GM21381 (cell line): ENCODE data around the gene KCNQ1.

Experiments
- ATAC-seq: cut with Tn5 transposase; IDR thresholded peaks from one replicate; pipeline ENCODE4 v1.9.1; 2021; ENCODE audit warnings: mild to moderate bottlenecking, moderate library complexity; ENCODE audit not compliant: unreplicated experiment

Gene KCNQ1

DNA sequence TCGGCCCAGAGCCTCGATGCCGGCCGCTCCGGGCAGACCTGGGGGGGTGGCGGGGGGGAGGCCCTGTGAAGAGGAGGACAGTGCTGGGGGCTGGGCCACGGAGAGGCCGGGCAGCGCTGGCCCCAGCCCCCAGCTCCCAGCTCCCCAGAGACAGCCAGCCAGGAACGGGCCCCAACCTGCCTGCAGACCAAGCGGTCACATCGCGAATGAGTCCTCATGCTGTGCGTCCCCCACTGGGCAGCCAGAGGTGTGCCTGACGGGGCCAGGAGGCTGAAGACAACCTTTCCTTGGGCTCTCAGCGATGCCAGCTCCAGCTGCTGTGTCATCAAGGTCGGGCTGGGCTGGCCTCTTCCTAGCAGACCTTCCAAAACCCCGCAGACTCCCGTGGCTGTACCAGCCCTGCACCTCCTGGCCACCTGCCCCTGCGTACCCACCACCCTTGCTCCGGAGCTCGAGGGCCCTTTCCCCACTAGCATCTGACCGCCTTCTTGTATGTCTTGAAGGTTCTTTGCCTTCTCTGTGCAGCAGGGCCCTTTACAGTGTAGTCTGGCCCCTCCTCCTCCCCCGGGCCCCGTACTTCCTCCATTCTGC is 352.4 kb downstream of the KCNQ1 start:
- no peak for ATAC-seq

DNA sequence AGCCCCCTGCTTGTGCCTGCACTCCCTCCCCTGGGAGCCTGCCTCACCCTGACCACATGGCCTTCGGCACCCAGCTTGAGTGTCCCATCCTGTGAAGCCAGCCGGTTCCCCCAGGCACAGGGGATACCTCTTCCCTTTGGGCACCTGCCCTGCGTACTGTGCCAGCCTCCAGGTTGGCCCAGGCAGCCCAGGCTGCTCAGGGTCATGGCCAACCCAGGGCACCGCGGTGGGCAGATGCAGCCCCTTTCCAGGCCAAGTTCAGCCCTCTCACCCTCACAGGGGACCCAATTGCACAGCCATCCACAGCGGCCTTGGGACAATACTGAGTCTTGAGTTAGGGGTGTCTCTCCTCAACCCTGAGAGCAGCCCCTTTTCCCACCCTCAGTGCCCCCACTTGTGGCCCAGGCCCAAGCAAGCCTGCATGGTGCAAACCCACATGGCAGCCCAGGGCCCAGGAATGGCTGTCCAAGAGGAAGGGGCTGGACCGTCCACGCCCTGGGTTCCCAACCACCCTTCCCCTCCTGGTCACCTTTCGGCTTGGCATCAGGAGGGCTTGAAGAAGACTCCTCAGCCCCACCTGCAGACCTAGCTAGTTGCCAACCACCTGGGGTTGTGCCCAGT is 353.0 kb downstream of the KCNQ1 start:
- ATAC-seq, result no peak

DNA sequence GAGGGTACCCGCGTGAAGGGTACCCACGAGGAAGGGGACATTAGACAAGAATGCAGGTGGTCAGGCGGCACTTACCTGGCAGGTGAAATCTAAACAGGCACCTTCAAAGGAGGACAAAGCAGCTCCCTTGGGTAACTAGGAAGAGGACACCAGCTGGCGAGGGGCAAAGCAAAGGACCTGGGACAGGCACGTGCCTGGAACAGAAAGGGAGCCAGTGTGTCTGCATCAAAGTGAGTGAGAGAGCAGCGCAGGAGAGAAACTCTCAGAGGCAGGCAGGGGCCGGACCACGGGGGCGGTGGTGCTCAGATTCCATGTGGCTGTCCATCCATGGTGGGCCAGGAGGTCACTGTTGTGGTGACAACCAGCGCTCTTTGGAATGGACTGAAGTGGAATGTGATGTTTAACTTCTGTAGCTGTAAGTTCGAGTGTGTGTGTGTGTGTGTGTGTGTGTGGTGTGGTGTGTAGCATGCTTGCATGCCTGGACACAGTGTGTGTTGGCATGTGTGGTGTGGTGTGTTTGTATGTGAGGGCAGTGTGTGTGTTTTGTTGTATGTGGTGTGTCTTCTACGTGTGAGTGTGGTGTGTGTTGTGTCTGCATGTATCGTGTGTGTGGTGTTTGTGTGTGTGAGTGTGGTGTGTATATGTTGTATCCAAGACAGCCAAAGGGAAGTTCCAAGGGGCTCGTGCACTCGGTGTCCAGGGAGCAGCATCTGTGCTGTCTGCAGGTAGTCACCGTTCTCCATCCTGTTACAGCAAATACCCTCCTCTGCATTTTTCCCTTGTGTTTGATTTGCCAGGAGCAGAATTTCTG is 354.3 kb downstream of the KCNQ1 start:
- ATAC-seq, result no peak

DNA sequence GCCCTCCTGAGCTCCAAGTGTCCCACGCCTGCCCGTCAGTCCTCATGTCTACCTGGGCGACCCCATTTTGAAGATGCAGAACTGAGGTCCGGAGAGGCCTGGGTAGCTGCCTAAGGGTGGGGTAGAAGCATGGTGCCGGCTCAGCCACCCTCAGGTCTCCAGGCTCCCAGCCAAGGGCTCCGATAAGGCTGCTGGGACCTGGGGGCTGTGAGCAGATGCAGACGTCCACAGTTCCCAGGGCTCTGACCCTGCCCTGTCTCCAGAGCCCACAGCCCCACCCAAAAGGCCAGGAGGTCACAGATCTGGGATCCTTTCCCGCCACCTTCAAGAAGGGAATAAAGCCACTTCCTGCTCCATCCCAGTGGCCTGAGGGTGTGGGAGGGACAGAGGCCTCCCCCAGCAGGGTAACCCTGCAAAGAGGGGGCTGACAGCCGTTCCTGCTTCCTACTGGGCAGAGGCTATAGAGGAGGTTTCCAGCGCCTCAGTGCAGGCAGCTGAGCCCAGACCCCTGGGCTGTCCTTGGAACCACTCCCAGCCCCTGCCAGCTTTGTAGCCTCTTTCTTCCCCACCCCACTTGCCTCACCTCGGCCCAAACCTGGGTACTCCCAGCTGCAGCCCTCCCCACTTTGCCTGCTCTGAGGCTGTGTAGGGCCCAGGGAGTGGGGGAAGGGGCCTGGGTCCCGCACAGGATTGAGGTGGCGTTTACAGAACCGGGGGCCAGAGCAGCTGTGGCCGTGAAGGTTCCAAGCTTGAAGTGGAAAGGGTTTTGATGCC is 355.3 kb downstream of the KCNQ1 start:
- ATAC-seq, result no peak

DNA sequence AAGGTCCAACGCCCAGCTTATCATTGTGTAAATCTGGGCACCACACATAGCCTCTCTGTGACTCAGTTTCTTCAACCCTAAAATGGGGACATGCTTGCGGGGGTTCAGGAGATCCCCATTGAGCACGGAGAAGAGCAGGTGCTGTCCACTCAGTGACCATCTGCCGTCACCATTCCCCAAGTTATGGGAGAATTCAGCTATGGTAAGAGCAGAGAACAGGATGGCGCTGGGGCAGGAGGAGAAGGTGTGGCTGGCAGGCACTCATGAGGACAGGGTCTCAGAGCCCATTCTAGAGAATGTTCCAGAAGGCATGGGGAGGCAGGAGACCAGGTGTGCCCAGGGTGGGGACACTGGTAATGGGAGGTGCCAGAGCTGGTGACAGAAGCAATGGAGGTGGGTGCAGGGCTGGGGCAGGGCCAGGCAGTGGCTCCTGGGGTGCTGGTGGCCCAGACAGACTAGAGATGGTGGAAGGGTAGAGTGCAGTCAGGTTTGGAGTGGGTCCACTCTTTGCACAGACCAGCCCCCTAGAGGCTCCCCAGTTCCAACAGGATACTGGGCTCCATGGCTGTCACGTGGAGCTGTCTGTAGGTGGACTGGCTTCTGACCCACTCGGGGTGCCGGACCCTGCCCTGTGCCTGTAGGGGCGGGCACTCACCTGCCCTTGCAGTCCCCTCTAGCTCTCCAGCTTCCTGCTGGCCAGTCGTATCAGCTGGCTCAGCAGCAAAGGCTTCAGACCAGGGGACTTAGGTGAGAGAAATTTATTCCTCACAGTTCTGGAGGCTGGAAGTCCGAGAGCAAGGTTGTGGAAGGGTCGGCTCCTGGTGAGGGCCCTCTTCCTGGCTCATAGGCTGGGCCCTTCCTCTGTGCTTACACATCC is 356.1 kb downstream of the KCNQ1 start:
- ATAC-seq, result no peak

DNA sequence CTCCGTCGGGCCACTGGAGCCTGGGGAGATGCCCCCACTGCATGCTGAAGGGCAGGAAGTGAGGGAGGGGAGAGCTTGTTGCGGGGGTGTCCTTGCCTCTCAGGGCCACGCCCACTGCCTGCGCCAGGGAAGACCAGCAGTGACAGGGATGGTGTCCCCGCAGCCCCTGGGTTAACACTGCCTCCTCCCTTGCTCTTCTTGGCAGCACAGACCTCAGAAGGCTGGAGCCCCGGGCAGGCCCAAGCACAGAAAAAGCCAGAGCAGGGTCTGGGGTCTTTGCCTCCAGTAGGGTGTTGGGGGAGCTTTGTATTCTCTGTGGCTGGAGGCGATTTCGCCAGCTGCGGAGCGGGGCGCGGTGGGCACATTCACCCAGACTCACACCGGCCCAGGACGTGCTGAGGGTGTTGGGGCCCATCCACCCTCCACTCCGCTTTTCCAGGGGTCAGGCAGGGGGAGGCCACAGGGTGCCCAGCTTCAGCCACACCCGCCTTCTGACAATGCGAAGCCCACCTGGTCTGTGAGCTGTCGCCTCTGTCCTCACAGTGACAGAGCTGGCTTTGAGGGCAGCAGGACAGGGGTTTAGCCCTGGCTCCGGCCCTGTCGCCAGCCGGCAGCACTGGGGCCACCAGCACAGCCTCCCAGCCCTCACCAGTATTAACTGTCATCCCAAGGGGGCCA is 357.0 kb downstream of the KCNQ1 start:
- ATAC-seq, result no peak

DNA sequence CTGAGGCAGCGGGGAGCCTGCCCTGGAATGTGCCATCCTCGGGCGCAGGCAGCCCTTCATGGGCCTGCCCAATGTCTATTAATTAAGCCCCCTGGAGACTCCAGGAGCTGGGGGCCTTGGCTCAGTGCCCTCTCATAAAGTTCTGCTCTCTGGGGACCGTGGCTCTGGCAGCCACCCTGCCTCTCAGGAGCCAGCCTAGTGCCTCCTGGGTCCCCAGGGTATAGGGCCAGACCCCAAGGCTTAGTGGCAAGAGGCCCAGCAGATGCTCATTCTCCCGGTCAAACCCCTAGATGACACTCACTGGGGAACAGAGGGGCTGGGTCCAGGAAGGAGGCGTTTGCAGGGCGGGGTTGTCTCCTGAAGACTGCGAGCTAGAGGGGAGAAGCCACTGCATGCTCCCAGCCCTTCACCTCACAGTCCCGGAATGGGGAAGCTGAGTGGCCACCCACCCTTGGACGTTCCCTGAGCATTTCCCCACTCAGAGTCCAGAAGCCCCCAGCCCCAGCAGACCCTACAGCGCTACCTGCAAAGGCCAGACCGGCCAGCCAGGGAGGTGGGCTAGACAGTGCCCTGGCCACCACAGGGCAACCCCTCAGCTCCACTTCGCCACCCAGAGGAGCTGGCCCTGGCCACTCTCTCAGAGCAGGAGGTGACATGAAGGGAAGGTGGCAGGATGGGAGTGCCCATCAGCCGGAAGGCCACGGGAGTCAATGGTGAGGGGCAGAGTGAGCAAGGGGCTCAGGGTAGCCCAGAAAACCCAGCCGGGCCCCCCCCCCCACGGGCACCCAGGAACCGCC is 357.8 kb downstream of the KCNQ1 start:
- ATAC-seq, result no peak

DNA sequence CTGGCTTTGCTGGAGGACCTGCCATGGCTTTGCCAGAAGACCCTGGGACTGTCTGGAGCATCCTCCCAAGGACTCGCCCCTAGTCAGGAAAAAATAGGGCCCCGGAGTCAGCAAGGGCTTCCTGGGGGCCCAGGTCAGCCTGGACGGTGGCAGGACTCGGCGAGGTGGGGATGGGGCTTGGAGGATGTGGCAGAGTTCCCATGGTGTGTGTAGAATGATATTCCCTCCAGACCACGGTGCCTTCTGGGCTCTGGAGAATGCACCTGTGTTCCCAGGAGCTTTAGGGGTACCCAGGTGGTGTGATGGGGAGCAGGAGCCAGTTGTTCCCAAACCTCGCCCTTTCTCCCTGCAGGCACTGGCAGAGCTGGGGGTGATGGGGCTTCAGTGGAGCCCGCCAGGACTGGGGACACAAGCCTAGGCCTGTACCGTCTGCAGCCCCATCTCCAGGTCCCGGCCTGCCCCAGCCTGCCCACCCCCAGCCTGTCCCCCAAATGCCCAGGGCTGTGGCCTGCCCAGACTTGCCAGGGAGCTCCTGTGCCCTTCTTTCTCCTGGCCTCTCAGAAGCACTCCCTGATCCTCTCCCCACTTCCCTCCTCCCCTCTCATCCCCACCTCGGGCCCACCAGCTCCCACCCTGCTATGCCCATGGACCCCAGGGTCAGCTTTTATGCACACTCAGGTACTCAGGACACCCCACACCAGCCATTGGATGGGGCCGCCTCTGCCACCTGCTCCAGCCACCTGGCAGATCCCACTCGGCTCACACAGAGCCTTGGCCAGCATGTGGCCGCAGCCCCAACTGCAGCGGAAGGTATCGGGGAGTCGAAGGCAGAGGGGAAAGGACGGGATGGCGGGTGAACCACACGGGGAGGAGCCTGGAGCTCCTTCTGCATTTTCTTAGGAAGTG is 358.6 kb downstream of the KCNQ1 start:
- no peak for ATAC-seq

DNA sequence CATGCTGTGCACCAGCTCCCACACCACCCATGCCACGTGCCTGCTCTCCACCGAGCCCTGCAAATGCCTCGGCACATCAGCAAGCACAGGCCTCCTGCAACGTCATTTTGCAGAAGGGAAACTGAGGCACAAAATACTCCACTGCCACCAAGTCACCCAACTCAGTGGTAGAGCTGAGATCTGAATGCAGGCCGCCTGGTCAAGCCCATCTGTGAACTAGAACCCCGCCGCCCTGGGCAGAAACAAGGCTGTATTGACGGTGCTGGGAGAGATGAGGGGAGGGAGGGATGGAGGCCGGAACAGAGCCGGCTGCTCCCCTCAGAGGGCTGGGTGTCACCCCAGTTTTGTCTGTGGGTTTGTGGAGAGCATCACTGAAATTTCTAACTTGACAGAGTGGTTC is 359.4 kb downstream of the KCNQ1 start:
- no peak for ATAC-seq

DNA sequence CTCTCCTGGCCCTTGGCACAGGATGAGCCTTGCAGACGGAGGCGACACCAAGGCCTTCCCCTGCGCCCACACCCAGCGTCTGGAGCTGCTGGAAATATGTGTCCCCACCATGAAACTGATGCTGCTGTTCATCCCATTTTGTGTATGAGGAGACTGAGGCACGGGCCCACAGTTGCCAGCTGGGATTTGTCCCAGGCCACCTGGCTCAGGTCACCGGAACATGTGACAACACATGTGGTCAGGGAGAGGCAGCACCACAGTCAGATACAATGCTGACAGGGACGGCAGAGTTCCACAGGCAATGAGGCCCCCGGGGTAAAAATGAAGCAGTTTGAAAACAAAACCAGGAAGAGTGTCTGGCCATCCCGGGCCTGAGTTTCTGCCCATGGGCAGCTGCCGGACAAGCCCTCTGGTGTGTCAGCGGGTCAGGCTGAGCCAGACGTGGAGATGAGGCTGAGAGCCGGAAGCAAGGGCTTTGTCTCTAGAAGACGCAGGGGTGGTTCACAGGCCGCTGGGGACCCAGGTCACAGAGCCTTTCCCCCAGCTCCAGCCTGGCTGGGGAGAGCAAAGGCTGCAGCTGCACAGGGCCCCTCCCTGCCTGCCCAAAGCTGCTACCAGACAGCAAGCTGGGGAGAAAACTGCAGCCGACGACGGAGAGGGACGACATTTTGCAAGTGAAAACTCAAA is 360.0 kb downstream of the KCNQ1 start:
- no peak for ATAC-seq

DNA sequence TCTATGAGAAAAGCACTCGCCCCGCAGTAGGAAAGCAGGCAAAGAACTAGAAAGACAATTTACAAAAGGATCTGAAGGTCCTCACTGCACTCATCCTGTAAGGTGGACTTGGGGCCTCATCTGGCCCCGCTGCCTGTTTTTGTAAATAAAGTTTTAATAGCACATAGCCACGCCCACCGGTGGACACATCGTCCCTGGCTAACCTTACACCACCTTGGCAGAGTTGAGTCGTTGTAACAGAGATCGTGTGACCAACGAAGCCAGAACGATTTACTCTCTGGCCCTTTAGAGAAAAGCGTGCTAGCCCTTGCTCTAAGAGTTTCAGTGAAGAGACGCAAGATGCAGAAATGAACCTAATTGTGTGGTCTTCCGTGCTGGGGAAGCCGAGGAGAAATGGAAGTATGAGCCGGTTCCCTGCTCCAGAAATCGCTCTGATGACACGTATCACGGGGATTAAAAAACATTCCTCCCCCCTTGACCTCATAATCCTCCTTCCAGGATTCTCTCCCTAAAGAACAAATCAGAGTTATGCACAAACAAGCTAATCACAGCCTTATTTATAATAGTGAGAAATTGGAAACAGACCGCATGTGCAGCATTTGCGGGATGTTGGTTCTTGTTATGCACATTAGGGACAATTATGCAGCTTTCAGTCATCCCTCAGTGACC is 360.7 kb downstream of the KCNQ1 start:
- no peak for ATAC-seq

DNA sequence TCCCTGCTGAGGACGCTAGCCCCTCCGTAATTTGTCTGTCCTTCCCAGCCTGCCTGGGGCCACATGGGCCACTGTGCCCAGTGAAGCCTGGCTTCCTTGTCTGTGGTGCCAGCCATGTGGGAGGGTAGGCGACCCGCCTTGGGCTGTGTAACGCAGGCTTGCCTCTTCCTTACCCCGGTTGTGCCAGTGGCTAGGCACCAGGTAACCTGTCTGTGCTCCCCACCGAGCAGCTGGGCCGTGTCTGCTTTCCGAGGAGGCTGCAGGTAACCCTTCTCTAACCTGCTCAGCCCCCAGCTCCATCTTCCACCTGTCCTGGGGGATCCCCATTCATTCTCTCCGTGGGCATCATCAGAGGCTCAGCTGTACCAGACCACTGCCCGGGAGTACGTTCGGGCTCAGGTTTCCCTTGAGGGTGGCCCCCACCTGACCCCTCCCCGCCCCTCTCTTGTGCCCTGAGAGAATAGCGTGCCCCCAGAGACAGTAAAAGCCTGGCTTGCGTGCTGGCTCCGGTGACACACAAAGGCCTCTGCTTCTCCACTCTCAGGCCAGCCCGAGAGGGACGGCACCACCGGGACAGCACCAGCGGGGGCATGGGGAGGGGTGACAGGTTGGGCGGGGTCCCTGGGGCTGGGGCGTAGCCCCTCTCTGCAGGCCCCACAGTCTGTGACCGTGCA is 361.7 kb downstream of the KCNQ1 start:
- ATAC-seq, result no peak

DNA sequence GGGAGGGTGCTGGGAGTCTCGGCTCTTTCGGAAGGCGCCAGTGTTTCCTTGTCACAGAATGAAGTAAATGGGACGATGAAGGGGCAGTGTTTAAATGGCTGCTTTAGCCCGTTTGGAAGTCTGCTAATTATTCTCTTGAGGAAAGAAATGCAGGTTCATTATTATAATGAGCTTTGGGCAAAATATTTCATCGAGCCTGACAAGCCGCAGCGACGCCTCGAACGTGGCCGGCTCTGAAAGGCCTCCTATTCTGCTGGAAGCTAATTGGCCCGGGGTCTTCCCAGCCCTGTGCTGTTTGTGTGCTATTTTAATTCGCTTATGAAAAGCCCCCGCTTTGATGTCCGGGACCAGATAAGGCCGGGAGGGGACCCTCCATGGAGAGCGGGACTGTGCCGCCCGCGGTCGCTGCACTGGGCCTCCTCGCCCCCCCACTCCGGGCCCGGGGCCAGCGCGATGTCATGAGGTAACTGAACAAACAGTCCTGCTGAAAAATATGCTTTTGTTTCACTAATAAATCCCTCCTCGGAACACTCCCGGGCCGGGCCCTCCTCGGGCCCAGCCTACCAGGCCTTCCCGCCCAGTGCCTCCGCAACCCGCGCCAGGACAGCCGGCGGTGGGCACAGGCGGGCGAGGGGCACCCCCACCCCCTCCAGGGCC is 362.3 kb downstream of the KCNQ1 start:
- ATAC-seq, result no peak

DNA sequence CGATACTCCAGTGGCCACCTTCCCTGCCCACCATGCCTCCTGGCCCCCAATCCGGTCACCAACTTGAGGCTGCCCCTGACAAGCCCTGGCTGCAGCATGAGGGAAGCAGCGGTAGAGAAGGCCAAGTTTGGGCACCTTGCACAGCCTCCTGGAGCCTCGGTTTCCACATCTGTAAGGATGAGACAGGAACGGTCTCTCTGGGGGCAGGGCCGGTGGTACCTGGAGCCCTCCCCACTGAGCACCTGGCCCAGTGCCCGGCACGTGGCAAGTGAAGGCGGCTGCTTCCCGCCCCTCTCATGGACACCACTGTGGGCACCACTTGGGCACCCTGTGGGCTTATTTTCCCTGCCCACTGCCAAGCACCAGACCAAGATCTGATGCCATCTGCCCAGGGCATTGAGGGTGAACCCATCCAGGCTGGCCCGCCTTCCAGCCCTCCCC is 363.0 kb downstream of the KCNQ1 start:
- no peak for ATAC-seq

DNA sequence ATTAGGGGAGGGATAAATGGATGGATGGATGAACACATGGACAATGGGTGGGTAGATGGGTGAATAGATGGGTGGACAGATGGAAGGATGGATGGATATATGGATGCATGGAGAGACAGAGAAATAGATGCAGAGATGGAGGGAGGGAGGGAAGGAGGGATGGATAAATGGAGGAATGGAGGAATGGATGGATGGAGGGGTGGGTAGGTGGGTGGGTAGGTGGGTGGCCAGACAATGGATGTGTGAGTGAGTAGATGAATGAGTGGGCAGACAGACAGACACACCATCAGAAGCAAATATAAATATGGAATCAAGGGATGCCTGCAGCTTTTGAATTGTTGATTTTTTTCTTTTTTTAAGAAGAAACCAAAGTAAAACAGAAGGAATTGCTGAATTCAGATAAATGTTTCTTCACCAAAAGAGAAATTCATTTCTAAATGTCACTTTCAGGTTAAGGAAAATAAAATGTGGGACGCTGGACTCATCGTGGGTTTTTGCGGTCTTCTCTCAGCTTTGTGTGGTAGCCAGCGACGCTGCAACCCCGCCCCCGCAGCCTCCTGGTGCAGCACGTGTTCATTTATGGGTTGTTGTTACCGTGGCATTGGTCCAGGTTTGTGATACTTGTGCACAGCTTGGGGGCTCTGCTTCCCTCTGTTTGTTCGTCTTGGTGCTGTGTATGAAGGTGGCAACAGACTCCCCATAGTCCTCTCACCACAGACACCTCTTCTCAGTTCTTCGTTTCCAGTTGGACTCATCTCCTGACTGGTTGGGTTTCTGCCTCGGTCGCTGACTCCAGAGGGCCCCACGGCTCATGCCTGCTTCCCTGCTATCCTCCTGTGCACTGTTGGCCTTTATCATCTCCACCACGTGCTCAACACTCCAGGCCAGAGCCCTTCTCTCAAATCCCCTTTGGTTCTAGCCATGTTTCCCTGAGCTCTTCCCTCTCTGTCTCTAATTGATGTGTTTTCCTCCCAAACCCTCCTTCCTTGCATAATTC is 364.3 kb downstream of the KCNQ1 start:
- no peak for ATAC-seq
